IgD-negative memory B cell (primary cell): ENCODE measurements around the gene RAB27B. TPM values are rescaled to one million over a fixed set of nuclear protein-coding genes. Genes with fewer than 3 reads are reported as not detected.

Experiments used
- H3K27ac Mint-ChIP-seq, 3 donors: one replicate each; pipeline ENCODE4 v1.8.0; 2020 to 2022; ENCODE audit warnings: mild to moderate bottlenecking in 3 of 3, mixed read lengths in 3 of 3, moderate library complexity in 1 of 3
- H3K27me3 Mint-ChIP-seq: one replicate; pipeline ENCODE4 v1.8.0; 2021; ENCODE audit warnings: mixed read lengths
- H3K36me3 Mint-ChIP-seq: one replicate; pipeline ENCODE4 v1.8.0; 2020; ENCODE audit warnings: mild to moderate bottlenecking, mixed read lengths
- H3K4me1 Mint-ChIP-seq, 3 donors: one replicate each; pipeline ENCODE4 v1.8.0; 2020 to 2022; ENCODE audit warnings: mixed read lengths in 3 of 3, mild to moderate bottlenecking in 1 of 3
- H3K4me3 Mint-ChIP-seq, 4 donors: one replicate each; pipeline ENCODE4 v1.8.0; 2020 to 2022; ENCODE audit warnings: mild to moderate bottlenecking in 4 of 4, mixed read lengths in 4 of 4, moderate library complexity in 3 of 4
- H3K9me3 Mint-ChIP-seq, 3 donors: one replicate each; pipeline ENCODE4 v1.8.0; 2020 to 2021; ENCODE audit warnings: mixed read lengths in 3 of 3, mild to moderate bottlenecking in 1 of 3
- polyA plus RNA-seq: library from polyadenylated mRNA; unstranded; fragments of 300-500 nt; fragmentation: Illumina TruSeq; gene quantifications from one replicate; pipeline ENCODE4 v1.2.3, GENCODE V29; 2021

RAB27B gene
- polyA plus RNA-seq, 1 donor from 2014 or later = 1.1 TPM

GRCh38 chr18:54871231-54871630, 43.0 kb downstream of the RAB27B start:
- Mint-ChIP-seq H3K4me3 (no peak overlapping the region), H3K27me3 (no peaks in the 10 kb centered on the region), H3K4me1 (no peaks in the 10 kb centered on the region), H3K27ac (no peak overlapping the region), H3K36me3 (no peaks in the 10 kb centered on the region), H3K9me3 (no peaks in the 10 kb centered on the region)

GRCh38 chr18:54872681-54873080, 44.4 kb downstream of the RAB27B start:
- no peaks in the 10 kb centered on the region for H3K27me3 Mint-ChIP-seq
- H3K4me1 Mint-ChIP-seq = no peaks in the 10 kb centered on the region
- H3K9me3 Mint-ChIP-seq = no peaks in the 10 kb centered on the region
- H3K27ac Mint-ChIP-seq = no peak overlapping the region
- no peak overlapping the region for H3K4me3 Mint-ChIP-seq
- no peaks in the 10 kb centered on the region for H3K36me3 Mint-ChIP-seq

GRCh38 chr18:54873884-54874255, 45.6 kb downstream of the RAB27B start:
- Mint-ChIP-seq H3K4me1 (no peaks in the 10 kb centered on the region), H3K27ac (no peak overlapping the region), H3K9me3 (no peaks in the 10 kb centered on the region), H3K27me3 (no peaks in the 10 kb centered on the region), H3K36me3 (no peaks in the 10 kb centered on the region), H3K4me3 (no peak overlapping the region)

GRCh38 chr18:54875063-54875462, 46.8 kb downstream of the RAB27B start:
- no peaks in the 10 kb centered on the region for H3K36me3 Mint-ChIP-seq
- H3K27ac Mint-ChIP-seq = no peak overlapping the region
- no peak overlapping the region for H3K4me3 Mint-ChIP-seq
- no peaks in the 10 kb centered on the region for H3K27me3 Mint-ChIP-seq
- no peaks in the 10 kb centered on the region for H3K9me3 Mint-ChIP-seq
- H3K4me1 Mint-ChIP-seq = no peaks in the 10 kb centered on the region

- Mint-ChIP-seq H3K4me3 (no peak overlapping the region), H3K9me3 (no peaks in the 10 kb centered on the region), H3K27ac (no peak overlapping the region), H3K27me3 (peaks cover 6% of the 10 kb centered on the region), H3K36me3 (no peaks in the 10 kb centered on the region), H3K4me1 (no peaks in the 10 kb centered on the region)
Observed at GRCh38 chr18:54877076-54877475, 48.8 kb downstream of the RAB27B start.

- no peaks in the 10 kb centered on the region for H3K4me1 Mint-ChIP-seq
- no peak overlapping the region for H3K4me3 Mint-ChIP-seq
- H3K9me3 Mint-ChIP-seq = no peaks in the 10 kb centered on the region
- peaks cover 3% of the 10 kb centered on the region for H3K36me3 Mint-ChIP-seq
- no peak overlapping the region for H3K27ac Mint-ChIP-seq
- H3K27me3 Mint-ChIP-seq = peaks cover 6% of the 10 kb centered on the region
Observed at GRCh38 chr18:54878159-54878622, 49.9 kb downstream of the RAB27B start.

- Mint-ChIP-seq H3K4me1 (no peaks in the 10 kb centered on the region), H3K9me3 (no peaks in the 10 kb centered on the region), H3K4me3 (no peak overlapping the region), H3K27me3 (peaks cover 6% of the 10 kb centered on the region), H3K27ac (no peak overlapping the region), H3K36me3 (peaks cover 3% of the 10 kb centered on the region)
Observed at GRCh38 chr18:54878659-54879358, 50.5 kb downstream of the RAB27B start.

- H3K4me1 Mint-ChIP-seq = no peaks in the 10 kb centered on the region
- peaks cover 3% of the 10 kb centered on the region for H3K36me3 Mint-ChIP-seq
- H3K27ac Mint-ChIP-seq = no peak overlapping the region
- H3K4me3 Mint-ChIP-seq = no peak overlapping the region
- H3K9me3 Mint-ChIP-seq = no peaks in the 10 kb centered on the region
- H3K27me3 Mint-ChIP-seq = peaks cover 6% of the 10 kb centered on the region
Observed at GRCh38 chr18:54879691-54880090, 51.4 kb downstream of the RAB27B start.

- Mint-ChIP-seq H3K27me3 (peaks cover 6% of the 10 kb centered on the region), H3K36me3 (peaks cover 3% of the 10 kb centered on the region), H3K4me3 (no peak overlapping the region), H3K9me3 (no peaks in the 10 kb centered on the region), H3K4me1 (no peaks in the 10 kb centered on the region), H3K27ac (no peak overlapping the region)
Observed at GRCh38 chr18:54880395-54881105, 52.3 kb downstream of the RAB27B start.

- Mint-ChIP-seq H3K4me1 (no peaks in the 10 kb centered on the region), H3K4me3 (no peak overlapping the region), H3K27ac (no peak overlapping the region), H3K9me3 (no peaks in the 10 kb centered on the region), H3K27me3 (peaks cover 6% of the 10 kb centered on the region), H3K36me3 (peaks cover 3% of the 10 kb centered on the region)
Observed at GRCh38 chr18:54881229-54881768, 53.0 kb downstream of the RAB27B start.

GRCh38 chr18:54882318-54882717, 54.0 kb downstream of the RAB27B start:
- Mint-ChIP-seq H3K9me3 (no peaks in the 10 kb centered on the region), H3K4me3 (no peak overlapping the region), H3K27ac (no peak overlapping the region), H3K36me3 (peaks cover 3% of the 10 kb centered on the region), H3K27me3 (peaks cover 6% of the 10 kb centered on the region), H3K4me1 (no peaks in the 10 kb centered on the region)

GRCh38 chr18:54883816-54884604, 55.7 kb downstream of the RAB27B start:
- Mint-ChIP-seq H3K36me3 (peaks cover 3% of the 10 kb centered on the region), H3K9me3 (no peaks in the 10 kb centered on the region), H3K27me3 (peaks cover 6% of the 10 kb centered on the region), H3K4me1 (no peaks in the 10 kb centered on the region), H3K27ac (no peak overlapping the region), H3K4me3 (no peak overlapping the region)

- Mint-ChIP-seq H3K9me3 (peaks cover 0 to 1% (median 0%) of the 10 kb centered on the region in 3 donors), H3K27me3 (no peaks in the 10 kb centered on the region), H3K36me3 (no peaks in the 10 kb centered on the region), H3K27ac (no peak overlapping the region), H3K4me3 (no peak overlapping the region), H3K4me1 (no peaks in the 10 kb centered on the region)
Observed at GRCh38 chr18:54888378-54888777, 60.1 kb downstream of the RAB27B start.

- H3K27me3 Mint-ChIP-seq = no peaks in the 10 kb centered on the region
Observed at GRCh38 chr18:54888933-54889332, 60.7 kb downstream of the RAB27B start.

GRCh38 chr18:54899500-54899899, 71.2 kb downstream of the RAB27B start:
- no peak overlapping the region for H3K4me3 Mint-ChIP-seq
- peaks cover 2% of the 10 kb centered on the region for H3K36me3 Mint-ChIP-seq
- peaks cover 3% of the 10 kb centered on the region for H3K27me3 Mint-ChIP-seq
- peaks cover 0 to 2% (median 0%) of the 10 kb centered on the region in 3 donors for H3K9me3 Mint-ChIP-seq
- H3K27ac Mint-ChIP-seq = no peak overlapping the region
- H3K4me1 Mint-ChIP-seq = no peaks in the 10 kb centered on the region

More at GRCh38 chr18:54888933-54889332, 60.7 kb downstream of the RAB27B start:
- no peak overlapping the region for H3K4me3 Mint-ChIP-seq
- no peak overlapping the region for H3K27ac Mint-ChIP-seq
- no peaks in the 10 kb centered on the region for H3K4me1 Mint-ChIP-seq
- H3K36me3 Mint-ChIP-seq = no peaks in the 10 kb centered on the region
- peaks cover 0 to 1% (median 0%) of the 10 kb centered on the region in 3 donors for H3K9me3 Mint-ChIP-seq
